ENCODE results near the gene TEC. TPM values are rescaled to one million over a fixed set of nuclear protein-coding genes. Genes with fewer than 3 reads are reported as not detected.

The TEC gene
- total RNA-seq, 2 donors from 2014 or later: 2.1 to 3.3 TPM

GRCh38 chr4:48130100-48130499 lies 139.5 kb downstream of the TEC start:
- H3K4me1 ChIP-seq: peaks cover 25% of the 10 kb centered on the region
- DNase-seq: no peak
- no peaks in the 10 kb centered on the region for H3K9me3 ChIP-seq
- ATAC-seq: no peak
- H3K27ac ChIP-seq: no peak overlapping the region
- H3K36me3 ChIP-seq (replicated peaks in 1 of 2; ENCODE audit: insufficient read depth in 1 of 2, low read depth in 2 of 2): no peaks in the 10 kb centered on the region
- no peaks in the 10 kb centered on the region for H3K27me3 ChIP-seq
- intact Hi-C loops (cut with DNase I): no loop called here
- TF ChIP-seq POLR2A (IDR thresholded peaks at IDR 0.05): no peak
- TF ChIP-seq CTCF (IDR thresholded peaks at IDR 0.05): no peak
- WGBS, 2 donors: 86 to 91% methylated on average over 7 of the region's 7 CpGs
- no peak overlapping the region for H3K4me3 ChIP-seq

GRCh38 chr4:48129307-48130014 lies 140.2 kb downstream of the TEC start:
- 45 to 47% methylated on average over 8 to 9 of the region's 9 CpGs for WGBS, 2 donors
- no peak overlapping the region for H3K4me3 ChIP-seq
- TF ChIP-seq CTCF (IDR thresholded peaks at IDR 0.05): no peak
- no peak for TF ChIP-seq POLR2A (IDR thresholded peaks at IDR 0.05)
- no peaks in the 10 kb centered on the region for H3K36me3 ChIP-seq (replicated peaks in 1 of 2; ENCODE audit: insufficient read depth in 1 of 2, low read depth in 2 of 2)
- H3K27ac ChIP-seq: no peak overlapping the region
- H3K4me1 ChIP-seq: peaks cover 25% of the 10 kb centered on the region
- no peaks in the 10 kb centered on the region for H3K27me3 ChIP-seq
- intact Hi-C loops (cut with DNase I): no loop called here
- DNase-seq: peak in 1 of 4 donors; percentile 16
- no peaks in the 10 kb centered on the region for H3K9me3 ChIP-seq
- ATAC-seq: no peak

- Histone ChIP-seq H3K9me3 (no peaks in the 10 kb centered on the region), H3K27ac (peak overlapping the region; percentile 4 to 53 (median 34)), H3K27me3 (no peaks in the 10 kb centered on the region), H3K4me1 (peaks cover 25% of the 10 kb centered on the region), H3K4me3 (no peak overlapping the region), H3K36me3 (replicated peaks in 1 of 2; ENCODE audit: insufficient read depth in 1 of 2, low read depth in 2 of 2) (no peaks in the 10 kb centered on the region)
- intact Hi-C loops (cut with DNase I): no loop called here
- DNase-seq (peak; percentile 45 to 65 (median 64)), ATAC-seq (peak; percentile 72)
- WGBS, 2 donors: 17 to 20% methylated on average over 13 of the region's 13 CpGs
- no peak for TF ChIP-seq POLR2A (IDR thresholded peaks at IDR 0.05)
- TF ChIP-seq CTCF (IDR thresholded peaks at IDR 0.05): peak in 6 of 7 experiments; percentile 42 to 64 (median 54)
Observed at GRCh38 chr4:48127682-48128404, 141.8 kb downstream of the TEC start.

GRCh38 chr4:48127231-48127630 lies 142.4 kb downstream of the TEC start:
- H3K4me1 ChIP-seq: peaks cover 22% of the 10 kb centered on the region
- no peaks in the 10 kb centered on the region for H3K27me3 ChIP-seq
- WGBS, 2 donors: 13 to 20% methylated on average over 3 of the region's 3 CpGs
- H3K4me3 ChIP-seq: no peak overlapping the region
- DNase-seq (no peak), ATAC-seq (peak; percentile 25)
- TF ChIP-seq POLR2A (IDR thresholded peaks at IDR 0.05) (no peak), CTCF (IDR thresholded peaks at IDR 0.05) (no peak)
- intact Hi-C loops (cut with DNase I): no loop called here
- H3K27ac ChIP-seq: peak overlapping the region; percentile 4 to 53 (median 34)
- no peaks in the 10 kb centered on the region for H3K9me3 ChIP-seq
- H3K36me3 ChIP-seq (replicated peaks in 1 of 2; ENCODE audit: insufficient read depth in 1 of 2, low read depth in 2 of 2): no peaks in the 10 kb centered on the region
